Epithelial cell of esophagus (primary cell): ENCODE data around the gene GGNBP2.

Experiments used
- DNase-seq: peaks from one replicate; pipeline ENCODE4 v3.0.0; 2010; ENCODE audit warnings: low read depth
- H3K4me3 ChIP-seq: 2 replicates; pipeline ENCODE4 v1.5.1; 2011; ENCODE audit warnings: mild to moderate bottlenecking, low read length, control low read depth
- CTCF ChIP-seq: IDR thresholded peaks from 2 replicates; pipeline ENCODE4 v1.5.1; 2011; ENCODE audit warnings: low read depth, mild to moderate bottlenecking, low read length, control low read depth, inconsistent platforms; ENCODE audit not compliant: insufficient read depth; ENCODE audit errors: missing control alignments

GGNBP2 gene

GRCh38 chr17:36597226-36597625, 52.5 kb downstream of the GGNBP2 start:
- TF ChIP-seq CTCF: no peak
- H3K4me3 ChIP-seq: no peak overlapping the region
- DNase-seq: no peak

DNA sequence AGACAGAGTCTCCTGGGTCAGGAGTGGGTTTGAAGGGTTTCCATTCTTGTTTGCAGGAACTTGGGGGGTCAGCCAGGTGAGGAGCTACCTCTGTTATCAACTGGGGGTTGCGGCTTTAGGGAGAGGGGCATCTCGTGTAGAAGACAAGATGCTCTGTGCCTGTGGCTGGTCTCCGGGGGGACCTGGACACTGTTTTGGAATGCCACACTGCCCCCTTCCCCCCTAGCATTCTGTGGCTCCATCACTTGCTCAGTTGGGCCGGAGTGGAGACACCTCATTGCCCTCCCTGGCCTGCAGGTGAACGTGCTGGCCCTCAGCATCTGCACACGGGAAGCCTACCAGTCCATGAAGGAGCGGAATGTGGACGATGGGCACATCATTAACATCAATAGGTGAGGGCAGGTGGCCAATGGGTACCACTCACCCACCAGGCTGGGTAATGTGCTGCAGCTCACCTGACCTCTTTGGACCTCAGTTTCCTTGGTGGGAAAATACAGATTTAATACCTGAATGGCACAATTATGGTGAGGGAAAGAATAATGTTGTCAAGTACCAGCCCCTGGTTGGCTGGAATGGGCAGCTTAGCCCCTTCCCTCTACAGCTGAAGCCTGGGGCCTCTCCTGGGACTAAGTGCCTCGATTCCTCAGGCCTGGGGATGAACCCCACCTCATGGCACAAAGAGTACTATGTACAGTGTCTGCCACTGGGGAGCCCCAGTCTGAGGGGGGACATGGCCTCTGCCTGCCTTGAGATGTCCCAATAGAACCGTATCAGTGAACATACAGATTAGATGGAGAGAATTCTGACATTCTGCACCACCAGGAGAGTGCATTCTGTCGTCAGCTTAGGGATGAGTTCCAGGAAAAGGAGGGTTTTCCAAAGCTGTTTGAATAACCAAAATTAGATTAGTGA, 53.4 kb downstream of the GGNBP2 start:
- no peak for TF ChIP-seq CTCF
- no peak overlapping the region for H3K4me3 ChIP-seq
- no peak for DNase-seq

DNA sequence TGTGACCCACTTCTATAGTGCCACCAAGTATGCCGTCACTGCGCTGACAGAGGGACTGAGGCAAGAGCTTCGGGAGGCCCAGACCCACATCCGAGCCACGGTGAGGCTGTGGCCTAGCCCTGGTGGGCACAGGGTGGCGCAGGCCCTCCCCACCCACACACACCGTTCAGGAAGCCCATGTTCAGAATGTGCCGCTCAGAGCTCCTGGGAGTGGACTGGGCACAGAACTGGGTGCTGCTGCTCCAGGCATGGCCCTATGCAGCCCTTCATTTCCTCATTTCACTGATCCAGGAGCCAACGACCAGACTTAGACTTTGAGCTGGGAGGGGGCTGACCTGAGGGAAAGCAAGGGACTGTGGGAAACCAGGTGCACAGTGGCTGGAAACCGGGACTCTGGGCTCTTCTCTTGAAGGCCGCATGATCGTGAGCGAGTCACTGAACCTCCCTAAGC, 54.3 kb downstream of the GGNBP2 start:
- no peak for DNase-seq
- TF ChIP-seq CTCF: no peak
- no peak overlapping the region for H3K4me3 ChIP-seq

GRCh38 chr17:36599546-36600250, 55.0 kb downstream of the GGNBP2 start:
- no peak for DNase-seq
- no peak overlapping the region for H3K4me3 ChIP-seq
- no peak for TF ChIP-seq CTCF

DNA sequence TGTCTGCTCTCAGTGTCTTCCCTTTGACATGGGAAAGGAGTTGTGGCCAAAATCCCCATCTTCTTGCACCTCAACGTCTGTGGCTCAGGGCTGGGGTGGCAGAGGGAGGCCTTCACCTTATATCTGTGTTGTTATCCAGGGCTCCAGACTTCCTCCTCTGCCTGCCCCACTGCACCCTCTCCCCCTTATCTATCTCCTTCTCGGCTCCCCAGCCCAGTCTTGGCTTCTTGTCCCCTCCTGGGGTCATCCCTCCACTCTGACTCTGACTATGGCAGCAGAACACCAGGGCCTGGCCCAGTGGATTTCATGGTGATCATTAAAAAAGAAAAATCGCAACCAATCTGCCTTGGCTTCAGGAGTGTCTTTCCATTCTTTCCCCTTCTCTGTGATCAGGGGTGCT, 55.7 kb downstream of the GGNBP2 start:
- no peak for DNase-seq
- TF ChIP-seq CTCF: no peak
- peak overlapping the region; percentile 80 for H3K4me3 ChIP-seq

- TF ChIP-seq CTCF: no peak
- no peak for DNase-seq
- H3K4me3 ChIP-seq: peak overlapping the region; percentile 80
Measured at GRCh38 chr17:36600936-36601302, 56.2 kb downstream of the GGNBP2 start.
